HT-29 (cell line): ENCODE measurements around the gene METRN. TPM values are rescaled to one million over a fixed set of nuclear protein-coding genes. Genes with fewer than 3 reads are reported as not detected.

Experiments used
- total RNA-seq: library from RNA; depleted of rRNA; stranded (reverse); fragments of >200 nt; shearing (Covaris generic); gene quantifications from 2 replicates; pipeline ENCODE4 v1.2.3, GENCODE V29; 2014; rRNA removed

Gene METRN
- total RNA-seq, 1 experiment from 2014 or later = 82.2 TPM

Other genes with a start within 250 kb of the METRN start
- gene CAPN15, start 187.4 kb upstream of the METRN start, total RNA-seq = 161 and 180 TPM in 2 replicates
- 0.08 TPM in 1 of 2 replicates, not detected in the other for gene PRR35, start 154.7 kb upstream of the METRN start, total RNA-seq
- gene NHLRC4, start 148.1 kb upstream of the METRN start, total RNA-seq = 0.05 and 0.13 TPM in 2 replicates
- 99.5 and 103 TPM in 2 replicates for gene PIGQ, start 145.2 kb upstream of the METRN start, total RNA-seq
- gene RAB40C, start 125.1 kb upstream of the METRN start, total RNA-seq = 54.2 and 58.2 TPM in 2 replicates
- gene WFIKKN1, start 84.1 kb upstream of the METRN start, total RNA-seq = 0.74 and 1.1 TPM in 2 replicates
- 278 and 290 TPM in 2 replicates for gene METTL26, start 78.8 kb upstream of the METRN start, total RNA-seq
- 198 and 209 TPM in 2 replicates for gene MCRIP2, start 73.3 kb upstream of the METRN start, total RNA-seq
- 162 and 168 TPM in 2 replicates for gene WDR90, start 65.8 kb upstream of the METRN start, total RNA-seq
- 209 and 211 TPM in 2 replicates for gene RHOT2, start 47.0 kb upstream of the METRN start, total RNA-seq
- gene RHBDL1, start 39.4 kb upstream of the METRN start, total RNA-seq = 7.8 and 8.2 TPM in 2 replicates
- gene STUB1, start 34.7 kb upstream of the METRN start, total RNA-seq = 258 and 295 TPM in 2 replicates
- gene JMJD8, start 30.8 kb upstream of the METRN start, total RNA-seq = 154 and 176 TPM in 2 replicates
- gene WDR24, start 24.7 kb upstream of the METRN start, total RNA-seq = 5.9 and 6.2 TPM in 2 replicates
- gene FBXL16, start 9.3 kb upstream of the METRN start, total RNA-seq = 0.29 and 1.5 TPM in 2 replicates
- gene ANTKMT, start 6.0 kb downstream of the METRN start, total RNA-seq = 123 and 151 TPM in 2 replicates
- gene CCDC78, start 11.3 kb downstream of the METRN start, total RNA-seq = 22.9 and 30.6 TPM in 2 replicates
- 63.0 and 80.8 TPM in 2 replicates for gene HAGHL, start 12.0 kb downstream of the METRN start, total RNA-seq
- gene CIAO3, start 25.9 kb downstream of the METRN start, total RNA-seq = 68.4 and 80.0 TPM in 2 replicates
- gene MSLN, start 45.6 kb downstream of the METRN start, total RNA-seq = 3.9 and 8.3 TPM in 2 replicates
- 147 and 148 TPM in 2 replicates for gene RPUSD1, start 73.3 kb downstream of the METRN start, total RNA-seq
- 121 and 145 TPM in 2 replicates for gene CHTF18, start 73.5 kb downstream of the METRN start, total RNA-seq
- not detected in 2 replicates for gene GNG13, start 85.6 kb downstream of the METRN start, total RNA-seq